Measurements from ENCODE around the gene HHATL.

The HHATL gene

GRCh38 chr3:42696356-42697288, 6.0 kb downstream of the HHATL start:
- DNase-seq: no peak

- DNase-seq: no peak
Observed at GRCh38 chr3:42694366-42694765, 8.2 kb downstream of the HHATL start.

- DNase-seq: no peak
Observed at GRCh38 chr3:42693530-42693930, 9.1 kb downstream of the HHATL start.

DNA sequence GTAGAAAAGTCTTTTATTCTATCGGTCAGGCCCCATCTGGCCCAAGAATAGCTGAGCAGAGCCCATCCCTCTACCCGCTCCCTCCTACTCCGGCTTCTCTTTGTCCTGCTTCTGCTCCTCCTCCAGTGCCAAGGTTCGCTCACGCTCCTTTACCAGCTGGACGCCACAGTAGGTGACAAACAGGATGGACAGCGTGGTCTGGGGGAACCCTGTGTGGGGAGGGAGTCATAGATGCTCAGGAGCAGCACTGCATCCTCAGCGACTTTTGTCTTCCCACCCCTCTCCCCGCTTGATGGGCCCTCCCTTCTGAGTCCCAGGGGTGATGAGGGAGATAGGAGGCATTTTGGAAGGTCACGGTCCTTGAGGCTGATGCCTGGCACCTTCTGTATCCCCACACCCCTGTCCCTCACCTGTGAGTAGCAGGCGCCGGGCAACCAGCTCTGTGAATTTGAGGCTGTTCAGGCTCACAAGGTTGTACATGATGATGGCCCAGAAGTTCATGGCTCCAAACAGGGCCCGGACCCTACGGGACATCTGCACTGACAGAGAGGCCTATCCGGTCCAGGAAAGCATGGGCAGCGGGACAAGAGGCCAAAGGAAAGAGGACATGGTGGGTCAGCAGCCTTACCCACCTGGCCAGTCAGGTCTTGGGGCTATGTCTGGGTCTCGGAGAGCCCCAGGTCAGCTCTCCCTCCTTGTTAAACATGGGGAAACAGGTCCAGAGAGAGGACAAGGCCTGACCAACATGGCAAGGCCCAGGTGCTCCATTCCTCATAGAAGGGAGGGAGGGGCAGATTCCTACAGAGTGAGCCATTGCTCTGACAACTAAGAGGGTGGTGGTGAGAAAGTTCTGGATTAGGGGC, 9.7 kb downstream of the HHATL start:
- no peak for DNase-seq

DNA sequence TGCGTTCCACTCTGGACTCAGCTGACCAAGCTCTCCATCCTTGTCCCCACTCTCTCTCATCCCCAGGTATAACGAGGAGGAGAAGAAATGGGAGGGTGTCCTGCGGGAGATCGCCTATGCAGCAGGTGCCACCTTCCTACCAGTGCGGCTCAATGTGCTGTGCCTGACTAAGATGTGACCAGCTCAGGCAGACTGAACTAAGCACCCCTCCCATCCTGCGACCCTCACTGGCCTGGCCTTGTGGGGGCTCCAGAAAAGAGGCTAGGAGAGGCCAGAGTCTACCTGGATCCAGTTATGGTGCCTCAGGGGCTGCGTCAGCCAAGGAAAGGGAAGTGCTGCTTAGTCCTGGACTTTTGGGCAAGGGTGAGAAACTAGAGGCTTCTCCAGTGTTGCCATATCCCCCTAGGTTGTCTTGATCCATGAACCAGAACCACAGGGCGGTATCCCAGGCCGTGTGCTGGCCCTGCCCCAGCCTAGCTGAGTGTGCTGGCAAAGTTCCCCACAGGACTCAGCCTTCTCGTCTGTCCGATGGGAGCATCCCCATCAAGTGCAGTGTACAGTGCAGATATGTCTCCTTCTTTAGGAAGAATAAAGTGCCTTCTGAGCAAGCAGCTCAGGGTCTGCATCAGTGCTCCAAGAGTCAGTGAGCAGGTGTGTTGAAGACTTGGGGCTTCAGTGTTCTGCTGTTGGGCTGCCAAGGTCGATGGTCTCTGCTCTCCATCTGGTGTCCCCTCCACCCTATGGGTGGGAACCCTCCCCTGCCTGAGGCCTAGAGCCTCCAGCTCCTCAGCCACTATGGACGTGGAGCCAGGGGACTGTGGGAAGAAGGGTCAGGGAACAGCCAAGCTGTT, 10.6 kb downstream of the HHATL start:
- no peak for DNase-seq

DNA sequence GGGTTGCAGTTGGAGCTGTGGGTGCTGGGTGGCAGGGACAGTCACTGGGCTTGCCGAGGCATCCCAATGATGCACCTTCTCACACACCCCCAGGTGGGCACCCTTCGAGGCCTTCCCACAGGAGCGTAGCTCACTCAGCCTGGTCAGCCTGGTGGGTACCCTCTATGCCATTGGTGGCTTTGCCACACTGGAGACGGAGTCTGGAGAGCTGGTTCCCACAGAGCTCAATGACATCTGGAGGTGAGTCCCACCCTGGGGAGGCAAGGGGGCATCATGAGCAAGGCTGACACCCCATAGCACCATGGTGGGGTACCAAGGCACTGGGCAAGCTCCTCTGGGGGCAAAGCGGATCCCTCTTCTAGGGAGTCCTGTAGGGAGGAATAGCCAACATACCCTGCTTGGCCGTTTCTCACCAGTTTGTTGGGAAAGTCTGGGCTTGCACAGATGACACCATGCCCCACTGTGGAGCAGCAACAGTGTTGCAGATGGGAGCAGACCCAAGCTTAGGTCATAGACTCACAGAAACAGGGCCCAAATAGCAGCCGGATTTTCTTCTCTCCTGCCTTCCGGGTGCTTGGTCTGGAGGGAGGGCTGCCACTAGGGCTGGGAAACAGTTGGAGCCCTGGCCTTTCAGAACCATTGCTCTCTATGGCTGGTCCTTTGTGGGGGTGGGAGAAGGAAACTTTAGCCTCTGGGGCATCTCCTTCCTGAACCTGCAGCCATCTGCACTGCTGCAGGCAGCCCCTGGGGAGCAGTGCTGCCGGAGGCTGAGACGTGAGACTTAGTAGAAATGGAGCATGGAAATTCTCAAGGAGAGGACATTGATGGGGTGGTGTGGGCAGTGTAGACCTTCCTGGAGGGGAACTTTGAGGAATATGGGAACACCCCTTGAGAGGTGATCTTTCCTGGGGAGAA, 11.6 kb downstream of the HHATL start:
- no peak for DNase-seq

DNA sequence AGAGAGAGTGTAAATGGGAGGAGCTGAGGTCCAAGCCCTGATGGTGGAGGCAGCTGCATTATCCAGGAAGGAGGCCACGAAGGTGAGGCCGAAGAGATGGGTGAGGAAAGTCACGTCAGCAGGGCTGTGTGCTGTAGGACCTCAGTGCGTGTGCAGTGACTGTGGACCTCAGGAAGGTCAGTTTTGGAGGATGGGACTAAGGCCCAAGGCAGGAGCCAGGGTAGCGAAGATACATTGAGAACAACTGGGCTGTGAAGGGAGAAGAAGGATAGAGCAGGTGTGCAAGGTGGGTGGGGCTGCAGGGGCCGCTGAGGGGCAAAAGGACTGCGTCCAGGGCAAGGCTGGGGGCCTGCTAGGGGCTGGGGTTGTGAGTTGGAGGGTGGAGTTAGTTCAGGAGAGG, 12.4 kb downstream of the HHATL start:
- no peak for DNase-seq

GRCh38 chr3:42689421-42690014, 13.1 kb downstream of the HHATL start:
- no peak for DNase-seq

DNA sequence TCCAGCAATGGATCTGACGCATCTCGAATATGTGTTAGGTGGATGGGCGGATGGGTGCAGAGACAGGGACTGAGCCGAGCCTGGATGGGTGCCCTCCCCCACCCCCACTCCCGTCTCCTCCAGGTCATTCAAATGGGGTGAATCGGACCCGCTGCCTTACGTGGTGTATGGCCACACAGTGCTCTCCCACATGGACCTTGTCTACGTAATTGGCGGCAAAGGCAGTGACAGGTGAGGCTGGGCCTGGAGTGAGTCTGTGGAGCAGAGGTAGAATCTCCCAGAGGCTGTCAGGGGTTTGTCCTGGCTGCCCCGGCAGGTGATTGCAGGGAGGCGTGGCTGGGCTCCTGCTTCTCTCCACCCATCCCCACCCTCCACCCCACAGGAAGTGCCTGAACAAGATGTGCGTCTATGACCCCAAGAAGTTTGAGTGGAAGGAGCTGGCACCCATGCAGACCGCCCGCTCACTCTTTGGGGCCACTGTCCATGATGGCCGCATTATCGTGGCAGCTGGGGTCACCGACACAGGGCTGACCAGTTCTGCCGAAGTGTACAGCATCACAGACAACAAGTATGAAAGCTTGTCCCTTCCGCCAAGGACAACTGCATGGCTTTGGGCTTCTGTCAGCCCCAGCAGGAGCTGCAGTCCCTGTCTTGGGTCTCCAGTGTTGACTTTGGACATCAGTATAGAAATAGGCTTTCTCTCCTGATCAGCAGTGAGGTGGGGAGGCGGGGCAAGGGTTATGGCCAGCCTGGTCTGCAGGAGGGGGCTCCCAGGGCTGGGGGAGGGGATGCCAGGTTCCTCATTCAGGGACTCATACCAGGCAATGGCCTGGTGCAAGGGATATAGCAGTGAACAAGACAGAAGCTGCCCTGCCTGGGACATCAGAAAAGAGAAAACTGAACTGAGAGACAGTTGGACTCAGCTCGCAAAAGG, 13.8 kb downstream of the HHATL start:
- no peak for DNase-seq

- no peak for DNase-seq
Observed at GRCh38 chr3:42688016-42688415, 14.6 kb downstream of the HHATL start.

DNA sequence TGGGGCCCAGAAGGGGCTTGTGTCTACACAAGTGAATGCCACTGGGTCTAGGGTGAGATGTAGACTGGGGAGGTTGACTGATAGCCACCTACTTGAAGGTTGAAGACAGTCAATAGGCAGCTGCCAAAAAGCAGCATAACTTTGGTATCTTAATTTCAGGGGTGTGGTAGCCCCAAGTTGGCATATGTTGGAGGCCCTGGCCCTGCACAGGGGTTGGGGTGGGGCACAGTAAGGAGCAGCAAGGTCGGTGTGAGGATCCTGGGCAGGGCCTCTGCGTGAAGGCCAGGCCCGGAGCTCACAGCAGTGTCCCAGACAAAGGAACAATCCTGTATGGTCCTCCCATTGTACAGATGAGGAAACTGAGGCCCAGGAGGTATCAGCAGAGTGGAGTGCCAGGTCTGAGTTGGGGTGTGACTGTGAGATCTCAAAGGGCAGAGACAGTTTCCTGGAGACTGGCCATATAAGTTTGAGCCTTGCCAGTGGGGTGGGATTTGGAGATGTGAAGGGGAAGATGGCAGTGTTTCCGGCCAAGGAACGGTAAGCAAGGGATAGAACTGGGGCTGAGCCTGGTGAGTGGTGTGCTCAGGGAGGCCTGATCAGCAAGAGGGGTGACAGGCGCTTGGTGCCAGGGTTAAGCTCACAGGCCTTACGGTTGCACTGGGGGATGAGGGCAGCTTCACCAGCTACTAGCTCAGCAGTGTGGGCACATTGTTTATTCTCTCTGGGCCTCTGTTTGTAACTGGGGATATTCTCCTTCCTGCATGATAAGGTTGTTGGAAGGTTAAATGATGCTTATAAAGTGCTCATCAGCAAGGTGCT, 15.6 kb downstream of the HHATL start:
- DNase-seq: no peak

GRCh38 chr3:42685891-42686820, 16.4 kb downstream of the HHATL start:
- no peak for DNase-seq

GRCh38 chr3:42685363-42685881, 17.2 kb downstream of the HHATL start, which contains the start of gene KLHL40:
TSS of gene KLHL40 (plus strand) at chr3:42685537. CDS start at chr3:42685619, 82 bp downstream.
- DNase-seq: no peak

GRCh38 chr3:42684632-42685362, 17.8 kb downstream of the HHATL start:
- no peak for DNase-seq

- DNase-seq: no peak
Observed at GRCh38 chr3:42683875-42684598, 18.6 kb downstream of the HHATL start.
